Measurements from ENCODE around the gene PNMA8A.
"Not testable (repeated sequence)": the region's sequence is repeated elsewhere in the genome, so short reads cannot be mapped to it uniquely, and the experiment has no call there.

The PNMA8A gene

DNA sequence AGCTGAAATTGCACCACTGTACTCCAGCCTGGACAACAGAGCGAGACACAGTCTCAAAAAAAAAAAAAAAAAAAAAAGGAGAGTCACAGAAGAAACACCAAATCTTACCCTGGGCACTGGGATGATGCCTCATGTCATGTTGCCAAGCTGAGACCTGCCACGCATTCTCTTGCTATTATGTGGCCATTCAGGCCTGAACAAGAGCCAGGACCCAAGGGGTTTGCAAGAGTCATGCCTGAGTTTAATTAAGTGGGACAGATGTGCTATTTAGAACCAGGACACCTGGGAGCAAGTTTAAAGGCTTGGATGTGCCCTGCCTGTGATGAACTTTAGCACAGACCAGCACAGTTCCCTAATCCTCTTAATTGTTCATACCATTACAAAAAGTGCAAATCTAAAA lies 9.8 kb downstream of the PNMA8A start:
- DNase-seq: no peak

DNA sequence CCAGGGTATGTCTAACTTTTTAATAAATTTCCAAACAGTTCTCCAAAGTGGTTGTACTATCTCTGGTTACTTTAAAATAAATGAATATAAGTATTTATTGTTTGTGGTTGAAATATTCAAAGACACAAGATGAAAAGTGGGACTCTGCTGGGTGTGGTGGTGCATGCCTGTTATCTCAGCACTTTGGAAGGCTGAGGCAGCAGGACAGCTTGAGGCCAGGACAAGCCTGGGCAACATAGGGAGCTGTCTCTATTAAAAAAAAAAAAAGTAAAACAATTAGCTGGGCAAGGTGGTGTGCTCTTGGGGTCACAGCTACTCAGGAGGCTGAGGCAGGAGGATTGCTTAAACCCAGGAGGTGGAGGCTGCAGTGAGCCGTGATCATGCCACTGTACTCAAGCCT lies 10.4 kb downstream of the PNMA8A start:
- DNase-seq: no peak

DNA sequence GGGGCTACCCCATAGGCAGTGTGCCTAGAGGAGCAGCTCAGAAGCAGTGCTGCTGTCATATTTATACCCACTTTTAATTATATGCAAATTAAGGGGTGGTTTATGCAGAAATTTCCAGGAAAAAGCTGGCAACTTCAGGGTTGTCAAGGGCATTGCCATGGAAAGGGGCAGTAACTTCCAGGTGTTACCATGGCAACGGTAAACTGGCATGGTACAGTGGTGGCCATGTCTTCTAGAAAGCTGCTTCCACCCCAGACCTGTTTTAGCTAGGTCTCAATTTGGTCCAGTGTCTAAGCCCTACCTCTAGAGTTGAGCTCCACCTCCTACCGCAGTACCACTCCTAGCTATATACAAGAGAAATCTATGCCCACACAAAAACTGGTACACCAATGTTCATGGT lies 11.3 kb downstream of the PNMA8A start:
- DNase-seq: no peak

DNA sequence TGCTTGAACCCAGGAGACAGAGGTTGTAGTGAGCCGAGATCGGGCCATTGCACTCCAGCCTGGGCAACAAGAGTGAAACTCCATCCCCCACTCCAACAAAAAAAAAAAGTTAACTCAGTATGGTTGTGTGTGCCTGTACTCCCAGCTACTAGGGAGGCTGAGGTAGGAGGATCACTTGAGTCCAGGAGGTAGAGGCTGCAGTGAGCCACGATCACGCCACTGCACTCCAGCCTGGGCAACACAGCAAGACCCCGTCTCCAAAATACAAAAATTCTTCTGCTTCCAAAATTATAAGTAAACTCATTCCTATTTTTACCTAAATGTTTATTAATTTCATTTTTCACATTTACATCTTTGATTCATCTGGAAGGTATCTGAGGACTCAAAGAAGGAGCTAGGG lies 14.4 kb downstream of the PNMA8A start:
- no peak for DNase-seq

DNA sequence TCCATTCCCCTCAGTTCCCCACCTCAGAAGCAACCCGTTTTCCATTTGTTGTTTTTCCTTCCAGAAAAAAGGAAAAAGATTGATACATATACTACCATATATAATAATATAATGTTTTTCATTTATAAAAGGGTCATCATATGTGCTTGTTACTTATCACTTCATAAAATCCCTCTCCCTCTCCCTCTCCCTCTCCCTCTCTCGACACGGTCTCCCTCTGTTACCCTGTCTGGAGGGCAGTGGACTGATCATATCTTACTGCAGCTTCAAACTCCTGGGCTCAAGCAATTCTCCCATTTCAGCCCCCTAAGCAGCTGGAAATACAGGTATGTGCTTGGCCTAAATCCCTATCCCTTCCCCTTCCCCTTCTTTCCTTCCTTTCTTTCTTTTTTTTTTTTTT lies 17.1 kb downstream of the PNMA8A start:
- DNase-seq: no peak

DNA sequence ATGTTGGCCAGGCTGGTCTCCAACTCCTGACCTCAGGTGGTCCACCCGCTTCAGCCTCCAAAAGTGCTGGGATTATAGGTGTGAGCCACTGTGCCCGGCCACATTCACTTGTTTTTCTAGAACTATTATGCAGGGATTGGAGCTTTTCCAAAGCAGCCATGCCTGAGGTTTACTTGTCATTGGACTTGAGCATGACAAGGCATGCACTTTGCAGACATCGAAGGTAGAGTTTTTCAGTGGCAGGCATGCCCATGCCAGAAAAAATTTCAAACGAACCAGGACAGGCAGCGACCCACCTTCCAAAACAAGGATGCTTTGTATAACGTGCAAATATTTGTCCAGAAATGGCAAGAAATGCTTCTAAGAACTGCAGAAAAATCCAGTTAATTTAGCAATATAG lies 17.7 kb downstream of the PNMA8A start:
- no peak for DNase-seq

DNA sequence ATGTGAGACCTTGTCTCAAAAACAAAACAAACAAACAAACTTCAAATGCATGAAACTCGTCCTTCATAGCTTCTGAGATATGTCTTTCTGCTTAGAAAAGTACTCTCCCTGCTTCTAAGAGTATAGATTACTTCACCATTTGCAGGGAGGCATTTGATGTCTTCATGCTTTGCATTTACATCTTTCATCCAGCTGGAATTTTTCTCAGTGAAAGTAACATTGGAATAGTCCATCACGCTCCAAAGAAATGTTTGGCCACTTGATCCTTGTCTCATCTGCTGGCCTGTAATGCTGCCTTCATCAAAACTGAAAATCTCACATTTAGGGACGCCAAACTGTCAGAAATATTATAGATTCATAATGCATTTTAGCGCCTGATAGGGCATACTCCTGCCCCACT lies 19.2 kb downstream of the PNMA8A start:
- no peak for DNase-seq

DNA sequence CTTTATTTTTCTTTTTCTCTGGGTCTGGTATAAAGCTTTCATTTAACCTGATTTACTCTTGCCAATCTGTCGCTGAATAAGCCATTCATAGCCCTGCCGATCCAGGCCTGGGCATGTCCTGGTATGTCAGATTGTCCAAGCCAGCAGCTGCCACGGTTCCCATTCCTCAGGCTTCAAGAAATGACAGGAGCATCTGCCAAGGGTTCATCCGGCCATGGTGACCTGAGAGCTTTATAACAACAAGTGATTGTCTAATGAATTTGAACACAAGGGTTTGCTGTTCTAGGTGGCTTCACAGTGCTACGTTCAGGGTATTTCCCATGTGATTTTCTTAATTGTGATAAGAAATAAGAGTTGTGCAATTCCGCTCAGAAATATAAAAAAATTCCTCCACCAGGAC lies 20.0 kb downstream of the PNMA8A start:
- DNase-seq: no peak

DNA sequence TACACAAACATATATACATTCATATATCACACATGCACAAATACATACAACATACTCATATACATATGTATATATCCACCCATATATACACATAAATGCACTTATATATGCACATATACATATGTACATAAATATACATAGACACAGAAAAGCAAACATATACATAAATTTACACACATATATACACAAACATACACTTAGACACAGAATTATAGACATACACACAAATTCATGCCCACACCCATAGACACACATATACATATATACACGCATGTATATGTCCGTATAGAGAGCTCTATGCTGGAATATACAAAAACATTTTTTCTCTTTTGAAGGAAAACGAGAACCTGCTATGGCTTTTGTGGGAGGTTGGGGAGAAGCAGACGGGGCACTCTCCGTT lies 20.6 kb downstream of the PNMA8A start:
- no peak for DNase-seq

DNA sequence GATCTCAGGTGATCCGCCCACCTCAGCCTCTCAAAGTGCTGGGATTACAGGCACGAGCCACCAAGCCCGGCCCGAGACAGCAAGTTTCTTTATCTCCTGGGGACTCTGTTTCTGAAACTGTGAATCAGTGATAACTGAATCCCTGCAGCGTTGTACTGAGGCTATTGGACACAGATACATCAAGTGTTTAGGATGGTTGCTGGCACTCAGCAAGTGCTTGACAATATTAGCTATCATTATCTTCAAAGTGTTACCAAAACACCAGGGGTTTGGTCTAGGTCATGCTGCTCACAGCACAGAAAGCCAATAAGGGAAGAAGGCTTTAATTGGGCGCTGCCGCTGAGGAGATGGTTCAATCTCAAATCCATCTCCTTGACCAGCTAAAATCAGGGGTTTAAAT lies 22.1 kb downstream of the PNMA8A start:
- no peak for DNase-seq

DNA sequence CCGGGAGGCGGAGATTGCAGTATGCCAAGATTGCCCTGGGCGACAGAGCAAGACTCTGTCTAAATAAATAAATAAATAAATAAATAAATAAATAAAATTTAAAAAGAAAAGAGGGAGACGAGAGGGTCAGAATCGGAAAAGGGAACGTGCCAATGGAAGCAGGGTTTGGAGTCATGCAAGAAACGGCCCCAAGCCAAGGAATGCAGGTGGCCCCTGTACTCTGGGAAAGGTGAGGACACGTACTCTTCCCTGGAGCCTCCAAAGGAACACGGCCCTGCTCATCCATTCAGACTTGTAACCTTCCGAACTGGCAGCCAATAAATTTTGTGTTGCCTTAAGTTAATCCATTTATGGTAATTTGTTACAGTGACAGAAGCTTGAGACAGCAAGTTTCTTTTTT lies 22.8 kb downstream of the PNMA8A start:
- DNase-seq: no peak

DNA sequence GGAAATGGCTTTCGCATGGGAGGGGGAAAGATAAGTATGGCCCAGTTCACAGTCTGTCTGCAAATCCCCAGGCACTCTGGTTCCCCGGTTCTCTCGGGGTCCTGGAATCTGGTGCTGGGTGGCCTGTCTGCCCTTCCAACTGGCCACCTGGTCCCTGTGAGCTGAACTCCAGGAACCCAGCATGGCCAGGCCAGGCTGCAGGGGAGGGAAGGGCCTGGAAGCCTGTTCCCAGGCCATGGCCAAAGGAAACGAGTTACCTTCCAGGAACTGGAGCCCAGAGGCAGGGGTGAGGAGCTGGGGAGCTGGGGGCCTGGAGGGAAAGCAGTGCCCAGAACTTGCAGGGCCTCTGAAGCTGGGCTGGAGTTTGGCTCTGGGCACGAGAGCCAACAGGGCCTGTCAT lies 23.5 kb downstream of the PNMA8A start:
- DNase-seq: no peak

DNA sequence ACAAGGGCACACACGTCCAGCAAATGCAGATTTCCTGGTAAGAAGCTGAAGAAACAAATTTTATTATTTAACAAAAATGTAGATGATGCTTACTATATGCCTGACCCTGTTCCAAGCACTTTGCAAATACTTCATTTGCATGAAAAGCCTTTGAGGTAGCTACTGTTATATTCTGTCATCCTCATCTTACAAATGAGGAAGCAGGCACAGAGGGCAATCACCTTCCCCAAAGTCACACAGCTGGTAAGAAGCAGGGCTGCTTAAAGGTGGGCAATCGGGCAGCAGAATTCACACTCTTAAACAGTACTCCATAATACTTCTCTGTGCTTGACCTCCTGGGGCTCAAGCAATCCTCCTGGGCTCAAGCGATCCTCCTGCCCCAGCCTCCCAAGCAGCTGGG lies 24.4 kb downstream of the PNMA8A start:
- DNase-seq: no peak

DNA sequence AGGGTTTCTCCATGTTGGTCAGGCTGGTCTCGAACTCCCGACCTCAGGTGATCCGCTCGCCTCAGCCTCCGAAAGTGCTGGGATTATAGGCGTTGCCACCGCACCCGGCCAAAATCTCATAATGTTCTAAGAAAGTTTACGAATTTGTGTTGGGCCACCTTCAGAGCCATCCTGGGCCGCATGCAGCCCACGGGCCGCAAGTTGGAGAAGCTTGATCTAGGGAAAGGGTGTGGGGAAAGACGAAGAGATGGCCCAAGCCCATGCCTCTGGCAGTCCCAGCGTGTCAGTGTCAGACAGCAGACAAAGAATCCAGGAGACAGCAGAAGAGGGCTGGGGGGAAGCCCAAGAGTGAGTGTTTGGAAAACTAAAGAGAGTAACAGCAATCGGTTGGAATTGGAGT lies 25.3 kb downstream of the PNMA8A start:
- no peak for DNase-seq

DNA sequence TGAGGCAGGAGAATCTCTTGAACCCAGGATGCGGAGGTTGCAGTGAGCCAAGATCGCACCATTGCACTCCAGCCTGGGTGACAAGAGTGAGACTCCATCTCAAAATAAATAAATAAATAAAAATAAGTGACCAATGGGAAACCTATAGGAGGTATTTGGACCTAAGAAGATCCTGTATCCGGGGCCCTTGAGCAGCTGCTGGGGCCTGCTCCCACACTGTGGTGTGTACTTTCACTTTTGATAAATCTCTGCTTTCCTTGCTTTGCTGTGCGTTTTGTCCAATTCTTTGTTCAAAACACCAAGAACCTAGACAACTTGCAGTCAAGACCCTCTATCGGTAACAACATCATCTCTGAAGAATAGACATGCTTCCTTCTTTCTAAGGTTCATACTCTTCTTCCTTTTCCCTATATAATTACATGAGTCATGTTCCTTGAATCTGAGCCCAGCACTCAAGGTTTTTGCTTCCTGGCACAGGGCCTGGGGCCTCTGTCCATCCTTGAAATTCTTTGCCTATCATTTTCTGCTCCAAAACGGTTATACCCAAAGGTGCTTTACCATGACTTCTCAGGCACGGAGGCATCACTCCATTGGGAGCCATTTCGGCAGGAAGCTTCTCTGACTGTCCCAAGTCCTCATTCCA lies 28.4 kb downstream of the PNMA8A start:
- DNase-seq: no peak

DNA sequence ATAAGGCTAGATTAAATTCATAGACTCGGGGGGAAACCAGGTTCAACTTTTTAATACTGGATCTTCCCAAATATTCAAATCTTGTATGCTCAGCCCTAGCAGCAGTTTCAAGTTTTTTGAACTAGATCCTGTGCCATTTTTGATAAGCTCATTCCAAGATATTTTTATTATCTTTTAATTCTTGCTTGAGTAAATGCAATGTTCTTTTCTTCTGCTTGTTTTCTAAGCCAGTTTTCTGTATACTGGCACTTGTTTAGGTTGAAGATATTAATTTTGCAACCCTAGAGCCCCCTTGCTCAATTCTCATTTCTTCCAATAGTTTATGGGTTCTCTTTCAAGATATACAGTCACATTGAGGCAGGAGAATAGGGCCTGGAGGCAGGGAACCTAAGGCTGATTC lies 29.5 kb downstream of the PNMA8A start:
- DNase-seq: no peak

DNA sequence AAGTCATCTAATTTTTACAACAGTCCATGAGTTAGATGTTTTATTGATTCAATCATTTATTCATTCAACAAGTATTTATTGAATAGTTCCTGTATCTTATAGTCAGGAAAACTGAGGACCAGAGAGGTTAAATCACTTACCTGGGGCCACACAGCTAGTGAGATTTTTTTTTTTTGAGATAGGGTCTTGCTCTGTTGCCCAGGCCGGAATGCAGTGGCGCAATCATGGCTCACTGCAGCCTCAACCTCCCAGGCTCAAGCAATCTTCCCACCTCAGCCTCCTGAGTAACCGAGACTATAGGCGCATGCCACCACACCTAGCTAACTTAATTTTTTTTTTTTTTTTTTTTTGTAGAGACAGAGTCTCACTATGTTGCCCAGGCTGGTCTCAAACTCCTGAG lies 35.7 kb downstream of the PNMA8A start:
- DNase-seq: not testable (repeated sequence)

DNA sequence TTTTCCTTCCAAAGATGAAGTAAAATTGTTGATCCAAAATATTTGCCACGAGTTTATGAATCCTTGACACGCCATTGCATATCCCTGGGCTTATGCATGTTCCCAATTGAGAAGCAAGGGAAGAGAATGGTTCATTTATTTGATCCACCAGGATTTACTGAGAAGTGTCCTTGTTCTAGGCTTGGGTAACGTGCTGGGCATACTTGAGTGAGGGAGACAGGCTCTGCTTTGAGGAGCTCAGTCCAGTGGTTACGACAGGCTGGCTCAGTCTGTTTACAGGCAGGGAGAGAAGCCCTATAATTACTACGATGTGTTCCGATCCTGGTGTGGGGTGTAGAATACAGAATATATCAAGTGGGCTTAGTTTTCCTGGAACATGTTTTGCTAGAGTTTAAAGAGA lies 36.4 kb downstream of the PNMA8A start:
- DNase-seq: no peak

DNA sequence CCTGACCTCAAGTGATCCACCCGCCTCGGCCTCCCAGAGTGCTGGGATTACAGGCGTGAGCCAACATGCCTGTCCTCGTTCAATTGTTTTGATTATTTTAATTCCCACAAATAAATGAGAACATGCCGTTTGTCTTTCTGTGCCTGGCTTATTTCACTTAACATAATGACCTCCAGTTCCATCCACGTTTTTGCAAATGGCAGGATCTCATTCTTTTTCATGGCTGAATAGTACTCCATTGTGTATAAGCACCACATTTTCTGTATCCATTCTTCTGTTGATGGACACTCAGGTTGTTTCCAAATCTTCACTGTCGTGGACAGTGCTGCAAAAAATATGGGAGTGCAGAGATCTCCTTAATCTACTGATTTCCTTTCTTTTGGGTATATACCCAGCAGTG lies 37.9 kb downstream of the PNMA8A start:
- not testable (repeated sequence) for DNase-seq

DNA sequence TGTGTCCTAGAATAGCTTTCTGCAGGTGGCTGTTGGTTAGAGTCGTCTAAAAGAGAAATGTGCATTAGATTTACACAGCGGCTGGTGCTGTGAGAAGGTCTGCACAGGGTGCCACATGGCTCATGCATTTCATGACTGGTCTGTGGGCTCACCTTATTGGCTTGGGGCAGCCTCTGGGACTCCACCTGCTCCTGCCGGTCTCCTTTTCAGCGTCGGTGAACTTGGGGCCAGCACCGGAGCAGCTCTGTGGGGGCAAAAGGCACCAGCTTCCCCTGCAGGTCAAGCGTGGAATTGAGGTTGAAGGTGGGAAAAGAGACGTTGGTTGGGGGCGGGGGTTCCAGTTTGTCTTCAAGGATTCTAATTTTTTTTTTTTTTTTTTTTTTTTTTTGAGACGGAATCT lies 39.5 kb downstream of the PNMA8A start:
- no peak for DNase-seq

DNA sequence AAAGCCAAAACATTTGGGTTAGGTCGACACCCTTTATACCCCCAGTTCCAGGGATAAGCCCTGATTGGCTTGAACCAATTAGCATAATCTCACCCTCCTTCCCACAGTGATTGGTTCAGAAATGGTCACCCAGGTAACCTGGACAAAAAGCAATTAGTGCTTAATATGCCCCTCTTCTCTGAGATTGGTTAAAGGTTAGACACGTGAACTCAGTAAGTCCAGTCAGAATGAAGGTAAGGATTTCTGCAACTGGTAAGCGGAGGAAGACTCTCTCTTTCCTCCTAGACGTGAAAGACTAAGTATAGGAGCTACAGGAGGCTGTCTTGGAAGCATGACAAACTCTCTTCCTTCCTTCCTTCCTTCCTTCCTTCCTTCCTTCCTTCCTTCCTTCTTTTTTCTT lies 41.4 kb downstream of the PNMA8A start:
- DNase-seq: no peak

DNA sequence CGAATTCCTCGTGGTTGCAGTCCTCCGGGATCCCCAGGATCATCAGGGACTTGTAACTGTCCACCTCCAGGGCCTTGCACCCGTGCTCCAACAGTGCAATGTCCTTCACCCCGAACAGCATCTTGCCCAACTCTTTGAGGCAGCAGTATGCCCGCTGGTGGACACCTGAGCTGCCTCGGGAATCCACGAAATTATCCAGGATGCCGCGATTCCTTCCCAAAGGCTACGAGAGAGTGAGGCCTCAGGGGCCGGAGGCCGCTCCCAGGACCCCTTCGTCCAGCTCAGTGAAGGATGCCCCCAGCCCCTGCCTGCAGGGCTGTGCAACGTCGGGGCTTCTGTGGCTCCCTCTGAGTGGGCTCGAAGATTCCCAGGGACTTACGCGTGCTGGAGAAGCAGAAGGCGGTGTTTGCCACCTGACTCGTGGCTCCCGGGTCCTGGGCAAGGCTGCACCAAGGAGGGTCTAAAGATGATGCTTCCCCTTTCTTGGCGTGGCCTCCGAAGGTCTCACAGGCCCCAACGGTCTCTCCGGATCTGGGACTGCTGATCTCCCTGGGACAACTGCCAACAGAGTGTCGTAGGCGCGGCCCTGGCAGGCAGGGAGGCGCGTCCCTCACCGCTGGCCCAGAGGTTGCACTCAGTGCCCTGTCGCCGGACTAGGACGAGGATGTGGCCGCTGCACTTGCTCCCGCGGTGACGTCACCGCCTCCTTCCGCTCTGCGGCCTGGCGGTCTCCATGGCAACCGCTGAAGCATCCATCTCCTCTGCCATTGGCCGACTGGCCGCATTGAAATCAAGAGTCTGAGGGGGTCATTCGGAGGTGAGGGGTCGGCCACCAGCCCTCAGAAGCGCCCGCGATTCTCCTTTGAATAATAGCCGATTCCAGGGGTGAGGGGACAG lies 42.9 kb downstream of the PNMA8A start, which contains the start of gene PNMA8C:
Gene PNMA8C, minus strand, starts transcription at position 698 of the 897 bp plus-strand sequence. Its CDS starts 577 bp downstream, at position 121.
- DNase-seq: peak; percentile 75

DNA sequence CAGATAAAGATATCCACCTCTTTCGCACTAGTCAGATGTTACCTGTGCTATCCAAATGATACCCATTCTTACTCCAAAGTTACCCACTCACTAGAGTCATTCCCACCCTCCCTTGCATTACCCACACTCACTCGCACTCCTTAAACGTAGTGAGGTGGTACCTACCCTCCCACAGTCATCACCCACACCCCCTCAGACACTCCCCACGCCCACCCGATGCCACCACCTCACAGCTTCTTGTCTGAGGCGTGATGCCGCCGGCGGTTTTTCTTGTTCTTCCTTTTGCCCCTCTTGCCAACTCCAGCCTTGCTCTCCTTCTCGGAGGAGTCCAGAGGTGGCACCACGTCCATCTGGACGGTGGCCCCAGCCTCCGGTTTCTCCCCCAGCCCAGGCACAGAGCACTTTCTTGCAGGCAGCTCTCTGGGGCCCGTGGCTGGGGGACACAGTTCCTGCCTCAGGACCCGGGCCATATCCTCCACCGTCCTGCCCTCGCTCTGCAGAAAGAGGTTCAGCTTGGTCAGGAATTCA lies 43.8 kb downstream of the PNMA8A start:
- no peak for DNase-seq

DNA sequence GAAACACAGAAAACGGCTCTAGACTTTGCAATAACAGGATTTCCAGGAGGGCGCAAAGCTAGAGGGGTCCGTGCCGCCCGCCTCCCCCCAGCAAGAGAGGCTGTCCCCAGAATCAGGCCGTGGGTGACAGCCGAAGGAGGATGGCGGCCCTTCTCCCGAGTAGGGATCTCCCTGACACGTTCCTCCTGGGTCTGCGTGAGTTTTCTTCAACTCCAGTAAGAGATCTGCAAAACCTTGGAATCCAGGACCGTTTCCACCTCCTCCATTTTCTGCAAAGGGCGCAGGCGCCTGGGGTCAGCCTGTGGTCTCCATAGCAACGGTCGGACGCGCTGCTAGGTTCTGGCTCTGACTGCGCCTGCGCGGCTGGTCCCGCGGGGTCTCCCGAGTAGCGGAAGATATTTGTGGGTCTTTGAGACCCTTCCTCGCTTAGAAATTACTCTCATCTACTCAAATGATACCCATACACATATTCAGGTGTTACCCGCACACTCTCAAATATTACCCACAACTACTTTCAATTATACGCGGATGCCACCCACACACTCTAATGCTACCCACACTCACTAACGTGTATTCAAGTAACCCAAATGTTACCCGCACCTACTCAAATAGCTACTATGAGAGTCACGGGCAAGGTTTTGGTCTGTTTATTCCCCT lies 44.7 kb downstream of the PNMA8A start:
- peak; percentile 43 for DNase-seq

All from inflammatory macrophage treated with lipopolysaccharide for 4 hours (primary cell).